Measurements from ENCODE around the gene EMP3. TPM values are rescaled to one million over a fixed set of nuclear protein-coding genes. Genes with fewer than 3 reads are reported as not detected.

Gene EMP3
- total RNA-seq, 1 experiment from 2014 or later = 8.9 TPM

- peak; percentile 90 for ATAC-seq
- Mint-ChIP-seq H3K27me3 (ENCODE audit: low read depth) (no peaks in the 10 kb centered on the region), H3K9me3 (peaks cover 14% of the 10 kb centered on the region), H3K36me3 (peaks cover 30% of the 10 kb centered on the region), H3K27ac (no peak overlapping the region), H3K4me3 (peak overlapping the region; percentile 74), H3K4me1 (peaks cover 12% of the 10 kb centered on the region)
- TF ChIP-seq E2F4 (CRISPR knock-in tag; IDR thresholded peaks at IDR 0.05; ENCODE audit: borderline replicate concordance, low read depth) = no peak
- TF ChIP-seq ZNF232 (CRISPR knock-in tag; IDR thresholded peaks at IDR 0.05) = no peak
- no peak for TF ChIP-seq SMAD3 (CRISPR knock-in tag; IDR thresholded peaks at IDR 0.05; ENCODE audit: borderline replicate concordance)
- TF ChIP-seq ZNF281 (CRISPR knock-in tag; IDR thresholded peaks at IDR 0.05) = 0 out of 2 replicates have a peak, but pooled peaks have one; percentile 26
- no peak for TF ChIP-seq NR2C2 (CRISPR knock-in tag; IDR thresholded peaks at IDR 0.05)
- TF ChIP-seq FOXP4 (CRISPR knock-in tag; IDR thresholded peaks at IDR 0.05) = no peak
- TF ChIP-seq NFYB (CRISPR knock-in tag; conservative IDR thresholded peaks at IDR 0.05; ENCODE audit: low read depth) = no peak
- no peak for TF ChIP-seq HMGXB4 (CRISPR knock-in tag; IDR thresholded peaks at IDR 0.05)
- TF ChIP-seq GRHL2 (CRISPR knock-in tag; IDR thresholded peaks at IDR 0.05; ENCODE audit: insufficient replicate concordance, severe bottlenecking) = no peak
- TF ChIP-seq MXD4 (CRISPR knock-in tag; IDR thresholded peaks at IDR 0.05; ENCODE audit: borderline replicate concordance) = no peak
- no peak for TF ChIP-seq TEAD1 (CRISPR knock-in tag; IDR thresholded peaks at IDR 0.05)
- 0 out of 2 replicates have a peak, but pooled peaks have one; percentile 35 for TF ChIP-seq SP1 (CRISPR knock-in tag; conservative IDR thresholded peaks at IDR 0.05)
- DNase-seq (ENCODE audit: low spot score) = peak; percentile 81
- ChIA-PET CTCF (interaction anchor here (0.6 to 3.8 kb wide), 14 partner anchors 9 to 422 kb away, joined by 3 to 43 read pairs (median 6); partner anchors contain the start of gene ZNF114), POLR2A (interaction anchor here (0.8 to 1.1 kb wide), 2 partner anchors 19 to 203 kb away, joined by 3 to 5 read pairs; no protein-coding TSS in a partner anchor)
These were observed 35.0 kb upstream of the EMP3 start for GRCh38 chr19:48290401-48290770.

- DNase-seq (ENCODE audit: low spot score) = peak; percentile 88
- Mint-ChIP-seq H3K4me3 (peak overlapping the region; percentile 74), H3K36me3 (peaks cover 25% of the 10 kb centered on the region), H3K27ac (peak overlapping the region; percentile 65; the same call in 1 of the 2 replicates), H3K4me1 (peaks cover 15% of the 10 kb centered on the region), H3K9me3 (peaks cover 11% of the 10 kb centered on the region), H3K27me3 (ENCODE audit: low read depth) (no peaks in the 10 kb centered on the region)
- ATAC-seq = peak; percentile 63
- ChIA-PET CTCF (interaction anchor here (0.6 to 3.8 kb wide), 13 partner anchors 10 to 422 kb away, joined by 3 to 43 read pairs (median 7); partner anchors contain the start of genes KDELR1 and ZNF114), POLR2A (interaction anchor here (1.1 kb wide), 1 partner anchor 202 kb away, joined by 5 read pairs; no protein-coding TSS in a partner anchor)
- TF ChIP-seq CREM (CRISPR knock-in tag; IDR thresholded peaks at IDR 0.05) (0 out of 2 replicates have a peak, but pooled peaks have one; percentile 36), FOXK1 (CRISPR knock-in tag; IDR thresholded peaks at IDR 0.05) (0 out of 2 replicates have a peak, but pooled peaks have one; percentile 19), STAT6 (CRISPR knock-in tag; conservative IDR thresholded peaks at IDR 0.05; ENCODE audit: low read depth) (no peak), AR (CRISPR knock-in tag; IDR thresholded peaks at IDR 0.05) (peak; percentile 78; the same call in 1 of the 2 replicates), FOXP4 (CRISPR knock-in tag; IDR thresholded peaks at IDR 0.05) (peak; percentile 13; the same call in 1 of the 2 replicates)
These were observed 34.4 kb upstream of the EMP3 start for GRCh38 chr19:48290771-48291488.

Data from WTC11 (cell line).